Measurements from ENCODE around the gene PRPF31. TPM values are rescaled to one million over a fixed set of nuclear protein-coding genes. Genes with fewer than 3 reads are reported as not detected.

PRPF31 gene
- polyA plus RNA-seq, 4 donors: 64.7 to 81.6 (median 67.2) TPM

- no peak for DNase-seq (ENCODE audit: low read depth in 4 of 4, low spot score in 3 of 4)
Observed at GRCh38 chr19:54138489-54139256, 23.1 kb downstream of the PRPF31 start.

GRCh38 chr19:54141356-54141755 is 25.8 kb downstream of the PRPF31 start:
- DNase-seq (ENCODE audit: low read depth in 4 of 4, low spot score in 3 of 4): no peak

DNA sequence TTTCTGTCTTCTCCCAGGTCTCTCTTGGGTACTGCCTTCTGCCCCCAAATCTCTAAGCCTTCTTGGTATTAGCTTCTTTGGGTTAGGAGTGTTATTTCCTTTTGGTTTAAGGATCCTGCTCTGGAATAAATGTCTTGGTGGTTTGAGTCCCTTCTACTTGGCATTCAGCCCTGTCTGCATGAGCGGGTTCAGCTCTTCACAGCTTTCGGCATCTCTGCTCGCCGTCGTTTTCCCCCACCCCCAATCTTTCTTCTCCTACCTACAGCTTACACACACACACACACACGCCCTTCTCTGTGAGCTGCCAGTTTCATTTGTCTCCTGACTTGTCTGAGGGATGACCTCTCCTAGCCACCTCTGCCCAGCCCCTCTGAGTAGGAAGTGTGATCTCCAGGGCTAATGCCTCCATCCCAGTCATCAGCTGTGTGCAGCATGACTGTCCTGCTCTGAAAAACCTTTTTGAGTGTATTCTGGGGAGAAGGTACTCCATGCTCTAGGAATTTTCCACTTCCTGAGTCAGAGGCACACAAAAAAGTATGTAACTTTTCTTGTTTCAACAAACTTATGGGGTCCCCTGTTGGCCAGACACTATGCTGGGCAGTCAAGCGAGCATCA is 26.7 kb downstream of the PRPF31 start:
- no peak for DNase-seq (ENCODE audit: low read depth in 4 of 4, low spot score in 3 of 4)

DNA sequence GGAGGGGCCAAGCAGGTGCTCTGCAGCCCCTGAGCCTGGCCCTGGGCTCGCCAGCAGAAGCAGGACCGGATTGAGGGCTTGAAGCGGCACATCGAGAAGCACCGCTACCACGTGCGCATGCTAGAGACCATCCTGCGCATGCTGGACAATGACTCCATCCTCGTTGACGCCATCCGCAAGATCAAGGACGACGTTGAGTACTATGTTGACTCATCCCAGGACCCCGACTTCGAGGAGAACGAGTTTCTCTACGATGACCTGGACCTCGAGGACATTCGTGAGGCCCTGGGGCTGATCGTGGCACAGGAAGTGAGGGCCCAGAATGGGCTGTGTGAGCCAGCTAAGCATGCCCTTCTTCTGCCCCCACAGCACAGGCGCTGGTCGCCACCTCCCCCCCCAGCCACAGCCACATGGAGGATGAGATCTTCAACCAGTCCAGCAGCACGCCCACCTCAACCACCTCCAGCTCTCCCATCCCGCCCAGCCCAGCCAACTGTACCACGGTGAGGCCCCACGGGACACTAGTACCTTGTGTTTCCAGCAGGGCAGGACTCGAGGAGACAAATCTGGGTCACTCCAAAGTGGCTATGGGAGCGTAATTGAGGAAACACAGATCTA is 30.1 kb downstream of the PRPF31 start:
- DNase-seq (ENCODE audit: low read depth in 4 of 4, low spot score in 3 of 4): no peak

DNA sequence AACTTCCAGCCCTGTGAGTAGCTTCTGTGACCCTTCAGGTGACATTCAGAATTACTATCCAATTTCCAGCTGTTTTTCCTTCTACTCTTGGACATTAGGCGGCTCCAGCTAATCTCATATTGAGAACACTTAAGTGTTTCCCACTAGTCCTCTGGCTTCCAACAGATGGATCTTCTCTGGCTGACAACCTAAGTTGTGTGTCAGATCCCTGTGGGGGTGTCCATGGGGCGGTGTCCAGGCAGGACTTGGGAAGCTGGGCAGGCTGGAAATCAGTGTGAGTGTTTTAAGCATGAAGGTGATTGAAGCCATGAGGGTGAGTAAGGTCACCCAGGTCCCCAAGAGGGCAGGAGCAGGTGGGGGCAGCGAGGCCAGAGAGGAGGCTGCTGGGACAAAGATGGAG is 32.1 kb downstream of the PRPF31 start:
- DNase-seq (ENCODE audit: low read depth in 4 of 4, low spot score in 3 of 4): peak in 1 of 4 donors; percentile 53

GRCh38 chr19:54148158-54148557 is 32.6 kb downstream of the PRPF31 start:
- DNase-seq (ENCODE audit: low read depth in 4 of 4, low spot score in 3 of 4): no peak

DNA sequence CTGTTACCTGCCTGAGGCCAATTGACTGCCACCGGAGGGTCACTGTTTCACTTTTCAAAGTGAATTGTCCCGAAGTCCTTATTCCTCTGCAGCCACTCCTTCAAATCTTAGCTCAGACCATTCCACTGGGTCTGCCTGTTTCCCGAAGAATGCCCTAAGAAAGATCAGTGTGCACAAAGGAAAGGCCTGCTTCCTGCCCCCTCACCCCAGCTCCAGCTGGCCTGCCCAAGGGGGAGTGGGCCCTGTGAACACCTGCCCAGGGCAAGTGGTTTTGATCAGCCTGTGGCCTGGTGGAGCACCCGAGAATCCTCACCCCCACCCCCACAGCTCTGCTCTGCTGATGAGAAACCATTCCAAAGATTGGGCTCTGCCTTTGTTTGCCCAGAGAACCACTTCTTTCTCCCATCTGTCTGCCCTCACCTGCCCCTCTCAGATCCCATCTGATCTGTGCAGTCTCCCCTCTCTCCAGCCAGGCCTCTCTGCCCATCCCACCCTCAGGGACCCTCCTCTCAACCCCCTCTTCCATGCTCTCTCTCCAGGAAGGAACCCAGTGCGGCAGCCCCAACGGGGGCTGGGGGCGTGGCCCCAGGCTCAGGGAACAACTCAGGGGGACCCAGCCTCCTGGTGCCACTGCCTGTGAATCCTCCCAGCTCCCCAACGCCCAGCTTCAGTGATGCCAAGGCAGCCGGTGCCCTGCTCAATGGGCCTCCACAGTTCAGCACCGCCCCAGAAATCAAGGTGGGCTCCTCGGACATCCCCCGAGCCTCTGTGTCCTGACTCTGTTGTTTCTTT is 33.7 kb downstream of the PRPF31 start:
- no peak for DNase-seq (ENCODE audit: low read depth in 4 of 4, low spot score in 3 of 4)

- no peak for DNase-seq (ENCODE audit: low read depth in 4 of 4, low spot score in 3 of 4)
Observed at GRCh38 chr19:54151362-54152035, 35.9 kb downstream of the PRPF31 start.

- DNase-seq (ENCODE audit: low read depth in 4 of 4, low spot score in 3 of 4): no peak
Observed at GRCh38 chr19:54152267-54152666, 36.7 kb downstream of the PRPF31 start.

DNA sequence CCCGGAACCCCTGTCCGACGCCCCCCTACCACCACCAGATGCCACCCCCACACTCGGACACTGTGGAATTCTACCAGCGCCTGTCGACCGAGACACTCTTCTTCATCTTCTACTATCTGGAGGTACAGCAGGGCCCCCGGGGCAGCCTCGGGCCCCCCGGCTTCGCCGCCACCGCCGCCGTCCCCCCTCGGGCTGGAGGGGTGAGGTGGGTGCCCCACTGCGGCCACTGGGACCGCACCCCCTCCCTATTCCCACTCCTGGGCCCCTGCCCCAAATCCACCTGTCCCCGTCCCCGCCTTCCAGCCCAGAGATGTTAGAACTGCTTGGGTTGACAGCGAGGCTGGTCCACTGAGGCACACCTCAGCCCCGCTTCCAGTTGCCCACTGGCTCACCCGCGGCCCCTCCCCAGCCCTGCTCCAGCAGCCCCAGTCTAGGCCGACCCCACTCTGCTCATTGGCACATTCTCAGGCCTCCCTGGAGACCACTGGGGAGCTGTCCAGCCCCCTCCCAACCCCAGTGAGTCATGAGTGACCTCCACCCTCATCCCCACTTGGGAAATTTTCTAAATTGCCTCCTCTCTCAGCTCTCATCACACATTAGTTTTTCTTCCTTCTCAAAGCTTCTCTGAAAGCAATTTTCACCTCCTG is 37.4 kb downstream of the PRPF31 start:
- DNase-seq (ENCODE audit: low read depth in 4 of 4, low spot score in 3 of 4): no peak

- DNase-seq (ENCODE audit: low read depth in 4 of 4, low spot score in 3 of 4): no peak
Observed at GRCh38 chr19:54153731-54154326, 38.3 kb downstream of the PRPF31 start.

DNA sequence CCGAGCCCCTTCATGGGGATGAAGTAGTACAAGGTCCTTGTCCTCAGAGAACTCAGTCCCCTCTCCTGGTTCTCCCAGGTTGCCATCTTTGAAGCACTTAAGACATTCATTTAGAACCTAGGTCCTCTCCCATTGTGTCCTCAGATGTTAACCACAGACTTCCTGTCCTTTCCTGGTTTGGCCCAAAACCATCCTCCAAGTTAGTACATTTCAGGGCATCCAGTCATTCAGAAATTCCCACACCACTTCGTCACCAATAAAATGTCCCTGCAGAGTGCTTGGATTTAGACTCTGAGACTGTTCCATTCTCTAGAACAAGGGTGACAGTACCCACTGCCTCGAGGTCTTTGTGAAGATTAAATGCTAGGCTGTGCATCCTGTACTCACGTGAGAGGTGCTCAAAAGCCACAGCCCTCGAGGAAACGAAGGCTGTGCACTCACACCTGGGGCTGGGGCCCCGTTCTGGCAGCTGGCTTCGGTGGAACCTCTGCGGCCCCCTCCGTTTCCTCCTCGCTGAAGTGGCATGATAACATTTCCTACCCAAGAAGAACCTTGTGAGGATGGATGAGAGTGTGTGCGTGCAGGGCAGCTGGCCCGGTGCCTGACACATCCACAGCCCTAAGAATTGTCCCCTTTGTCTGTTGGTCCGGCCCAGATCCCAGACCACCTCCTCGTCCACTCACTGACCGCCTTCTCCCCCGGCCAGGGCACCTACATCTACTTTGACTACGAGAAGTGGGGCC is 39.2 kb downstream of the PRPF31 start:
- no peak for DNase-seq (ENCODE audit: low read depth in 4 of 4, low spot score in 3 of 4)

- DNase-seq (ENCODE audit: low read depth in 4 of 4, low spot score in 3 of 4): no peak
Observed at GRCh38 chr19:54155694-54156093, 40.1 kb downstream of the PRPF31 start.

- no peak for DNase-seq (ENCODE audit: low read depth in 4 of 4, low spot score in 3 of 4)
Observed at GRCh38 chr19:54156490-54156889, 40.9 kb downstream of the PRPF31 start.

DNA sequence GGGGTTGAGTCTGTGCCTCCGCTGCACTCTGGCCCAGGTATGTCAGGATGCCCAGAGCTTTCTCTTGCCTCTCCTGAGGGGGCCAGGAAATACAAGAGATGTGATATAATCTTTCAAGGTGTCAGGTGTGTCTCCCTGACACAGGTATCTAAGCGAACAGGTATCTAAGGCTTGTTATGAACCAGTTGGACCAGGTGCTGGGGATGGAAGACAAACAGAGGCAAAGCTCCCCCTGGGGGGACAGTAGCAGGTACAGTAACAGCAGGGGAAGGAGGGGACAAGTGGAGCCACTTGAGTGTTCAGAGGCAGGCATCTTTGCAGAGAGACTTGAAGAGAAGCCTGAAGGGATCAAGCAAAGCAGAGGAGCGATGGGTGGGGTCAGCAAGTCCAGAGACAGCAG is 41.4 kb downstream of the PRPF31 start:
- DNase-seq (ENCODE audit: low read depth in 4 of 4, low spot score in 3 of 4): no peak

GRCh38 chr19:54158812-54159351 is 43.3 kb downstream of the PRPF31 start:
- no peak for DNase-seq (ENCODE audit: low read depth in 4 of 4, low spot score in 3 of 4)

DNA sequence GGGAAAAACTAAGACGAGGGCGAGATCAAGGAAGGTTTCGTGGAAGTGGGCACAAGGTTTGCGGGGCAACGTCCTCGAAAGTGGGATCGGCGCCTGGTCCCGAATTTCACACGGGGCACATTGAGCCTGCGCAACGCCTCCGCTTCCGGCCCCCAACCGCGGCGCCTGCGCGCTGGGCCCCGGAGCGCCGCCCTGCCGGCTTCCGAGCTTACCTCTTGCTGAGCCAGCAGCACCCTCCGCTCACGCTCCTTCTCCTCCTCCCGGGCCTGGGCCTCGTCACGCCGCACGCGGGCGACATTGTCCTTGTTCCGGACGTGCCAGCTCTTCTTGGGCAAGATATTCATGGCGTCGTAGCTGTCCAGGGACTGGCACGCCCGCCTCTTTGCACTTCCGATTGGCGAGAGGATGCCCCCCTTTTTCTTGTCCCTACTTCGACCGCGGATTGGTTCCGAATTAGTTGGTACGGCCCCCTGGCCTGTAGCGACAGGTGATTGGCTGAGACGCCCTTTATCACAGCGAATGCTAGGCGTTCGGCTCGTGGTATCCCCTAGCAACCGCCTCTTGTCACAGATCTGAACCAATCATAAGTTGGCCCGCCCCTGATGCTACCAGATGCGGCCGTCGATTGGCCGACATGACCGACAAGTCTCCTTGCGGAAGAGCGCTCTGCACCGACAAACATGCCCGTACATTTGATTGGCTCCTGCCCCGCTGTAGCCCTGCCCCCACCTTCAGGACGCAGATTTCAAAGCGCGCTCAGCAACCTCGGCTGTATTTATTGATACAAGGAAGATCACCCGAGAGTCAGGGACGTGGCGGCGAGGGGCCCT is 44.0 kb downstream of the PRPF31 start, which contains the start of gene LENG1:
LENG1 (minus strand) TSS at position 370 of the 830 bp plus-strand sequence; CDS start at position 344, 26 bp downstream.
- DNase-seq (ENCODE audit: low read depth in 4 of 4, low spot score in 3 of 4): peak; percentile 98 to 100 (median 100)
